HUES64 (cell line): ENCODE measurements around the gene PLA2G4E.

Experiments used
- H3K27ac ChIP-seq: 2 replicates; pipeline ENCODE4 v1.7.0; 2013; ENCODE audit warnings: low read depth, low read length, inconsistent platforms
- H3K27me3 ChIP-seq: 2 replicates; pipeline ENCODE4 v1.6.1; 2013; ENCODE audit warnings: mild to moderate bottlenecking, low read length; ENCODE audit not compliant: insufficient read depth
- H3K36me3 ChIP-seq: 2 replicates; pipeline ENCODE4 v1.6.1; 2013; ENCODE audit warnings: mild to moderate bottlenecking, low read length; ENCODE audit not compliant: insufficient read depth
- H3K4me1 ChIP-seq: 2 replicates; pipeline ENCODE4 v1.6.1; 2013; ENCODE audit warnings: mild to moderate bottlenecking, low read length, moderate library complexity; ENCODE audit not compliant: insufficient read depth
- H3K4me3 ChIP-seq: 2 replicates; pipeline ENCODE4 v1.5.1; 2013; ENCODE audit warnings: mild to moderate bottlenecking, low read length, moderate library complexity
- H3K9ac ChIP-seq: 2 replicates; pipeline ENCODE4 v1.6.1; 2013; ENCODE audit warnings: mild to moderate bottlenecking, low read depth, low read length
- H3K9me3 ChIP-seq: 2 replicates; pipeline ENCODE4 v1.6.1; 2013; ENCODE audit warnings: low read depth, low read length; ENCODE audit not compliant: insufficient read depth
- WGBS: fragments of 150-250, 120-280 bp; methylation state at CpG from one replicate; pipeline ENCODE4 v1.1.7; 2013; ENCODE audit warnings: missing lambda C conversion rate; 5-methylcytosine and 5-hydroxymethylcytosine counted together

Gene PLA2G4E

DNA sequence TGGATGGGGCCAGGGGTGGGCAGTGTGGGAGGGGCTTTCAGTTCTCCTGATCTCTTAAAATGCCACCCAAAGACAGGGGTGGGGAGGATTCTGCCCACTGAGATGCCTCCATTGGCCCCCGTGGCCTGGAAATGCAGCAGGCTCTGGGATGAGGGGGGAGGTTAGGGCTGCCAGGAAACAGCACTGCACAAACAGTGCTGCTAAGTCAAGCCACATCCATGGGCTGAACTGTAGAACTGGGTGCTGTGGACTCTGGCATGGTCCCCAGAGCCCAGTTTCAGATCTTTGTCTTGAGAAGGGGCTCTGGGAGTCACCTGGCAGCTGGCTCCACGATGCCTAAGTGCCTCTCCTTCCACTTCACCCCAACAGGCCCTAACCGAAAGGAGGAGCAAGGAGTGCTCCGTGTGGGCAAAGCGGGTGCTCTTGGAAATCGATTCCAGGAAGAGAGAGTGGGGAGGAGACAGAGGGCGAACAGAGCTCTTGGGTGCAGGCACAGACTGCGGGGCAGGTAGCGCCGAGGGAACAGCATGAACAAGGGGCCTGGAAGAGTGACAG is 7.8 kb downstream of the PLA2G4E start:
- Histone ChIP-seq H3K9ac (no peak overlapping the region), H3K27me3 (no peaks in the 10 kb centered on the region), H3K4me3 (no peak overlapping the region), H3K9me3 (no peaks in the 10 kb centered on the region), H3K4me1 (no peaks in the 10 kb centered on the region), H3K27ac (no peak overlapping the region), H3K36me3 (no peaks in the 10 kb centered on the region)
- WGBS = 90% methylated on average over 10 of the region's 10 CpGs

DNA sequence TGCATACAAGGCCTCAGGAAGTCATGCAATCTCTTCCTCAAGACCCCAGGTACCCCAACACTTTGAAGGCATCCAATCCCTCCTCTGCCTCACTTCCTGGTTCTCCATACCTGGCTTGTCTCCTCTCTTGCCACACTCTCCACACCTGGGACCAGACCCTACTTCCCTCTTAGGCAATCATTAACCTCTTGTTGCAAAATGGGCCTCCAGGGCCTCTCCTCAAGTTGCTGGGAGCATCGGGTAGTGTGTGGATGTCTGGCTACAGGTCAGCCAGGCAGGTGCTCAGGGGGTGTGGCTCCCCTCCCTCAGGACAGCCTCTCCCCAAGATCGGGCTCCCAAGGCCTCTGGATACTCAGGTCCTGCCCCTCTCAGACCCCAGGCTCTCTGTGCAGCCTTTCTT is 8.6 kb downstream of the PLA2G4E start:
- Histone ChIP-seq H3K4me1 (no peaks in the 10 kb centered on the region), H3K9me3 (no peaks in the 10 kb centered on the region), H3K4me3 (no peak overlapping the region), H3K27ac (no peak overlapping the region), H3K27me3 (no peaks in the 10 kb centered on the region), H3K36me3 (no peaks in the 10 kb centered on the region), H3K9ac (no peak overlapping the region)
- WGBS = 94% methylated on average over 2 of the region's 2 CpGs

DNA sequence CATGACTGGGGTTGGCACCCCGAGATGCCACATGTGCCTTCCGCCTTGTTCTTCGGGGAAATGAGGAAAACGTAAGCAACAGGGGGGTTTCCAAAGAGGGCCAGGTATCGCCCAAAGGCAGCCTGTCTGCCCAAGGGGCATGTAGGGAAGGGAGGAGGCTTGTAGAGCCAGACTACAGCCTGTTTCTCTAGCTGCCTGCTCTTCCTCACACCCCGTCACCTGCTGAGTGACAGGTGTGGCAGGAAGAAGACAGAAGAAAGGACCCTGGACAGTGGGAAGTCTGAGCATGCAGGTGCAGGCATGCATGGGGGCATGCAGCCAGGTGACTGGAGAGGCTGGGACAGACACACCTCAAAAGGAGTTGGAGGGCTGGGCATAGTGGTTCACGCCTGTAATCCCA is 9.8 kb downstream of the PLA2G4E start:
- H3K27me3 ChIP-seq = no peaks in the 10 kb centered on the region
- 86% methylated on average over 7 of the region's 7 CpGs for WGBS

DNA sequence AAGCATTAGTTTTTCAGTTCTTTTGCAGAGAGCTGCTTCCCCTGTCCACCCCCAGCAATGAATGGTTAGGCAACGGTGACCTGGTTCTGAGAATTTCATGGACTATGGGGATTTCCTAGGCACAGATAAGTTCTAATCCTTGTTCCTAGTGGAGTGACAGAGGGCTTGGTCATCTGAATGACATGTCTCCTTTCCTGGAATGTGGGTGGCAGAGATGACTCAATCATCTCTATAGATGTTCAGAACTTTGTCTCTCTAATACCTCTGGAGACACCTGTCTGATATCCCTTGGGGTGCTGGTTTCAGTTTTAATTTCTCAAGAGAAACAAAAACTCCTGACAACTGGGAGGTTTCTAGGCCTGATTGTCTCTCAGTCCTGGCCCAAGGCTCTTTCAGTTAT is 10.4 kb downstream of the PLA2G4E start:
- H3K9me3 ChIP-seq = no peaks in the 10 kb centered on the region
- WGBS = 63% methylated on average over 1 of the region's 1 CpG
- no peaks in the 10 kb centered on the region for H3K4me1 ChIP-seq
- H3K4me3 ChIP-seq = no peak overlapping the region
- no peaks in the 10 kb centered on the region for H3K36me3 ChIP-seq
- H3K27ac ChIP-seq = no peak overlapping the region
- no peaks in the 10 kb centered on the region for H3K27me3 ChIP-seq
- H3K9ac ChIP-seq = no peak overlapping the region

More for the DNA sequence above, 9.8 kb downstream of the PLA2G4E start:
- no peaks in the 10 kb centered on the region for H3K4me1 ChIP-seq
- H3K4me3 ChIP-seq = no peak overlapping the region
- no peak overlapping the region for H3K27ac ChIP-seq
- no peaks in the 10 kb centered on the region for H3K9me3 ChIP-seq
- no peaks in the 10 kb centered on the region for H3K36me3 ChIP-seq
- H3K9ac ChIP-seq = no peak overlapping the region

DNA sequence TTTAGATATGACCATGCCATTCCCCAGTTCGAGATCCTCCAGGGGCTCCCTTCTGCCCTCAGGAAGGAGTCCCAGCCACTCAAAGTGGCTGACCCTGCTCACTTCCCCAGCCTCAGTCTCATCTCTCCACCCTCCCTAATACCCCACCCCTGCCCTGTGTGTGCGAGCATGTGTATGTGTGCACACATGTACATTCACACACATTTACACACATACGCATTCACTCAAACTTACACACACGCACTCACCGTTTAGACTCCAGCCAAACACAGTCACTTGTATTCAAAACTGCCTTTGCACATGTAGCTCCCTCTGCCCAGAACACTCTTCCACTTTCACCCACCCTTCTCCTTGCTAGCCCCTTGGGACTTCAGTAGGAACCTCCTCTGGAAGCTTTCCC is 11.4 kb downstream of the PLA2G4E start:
- Histone ChIP-seq H3K36me3 (no peaks in the 10 kb centered on the region), H3K27ac (no peak overlapping the region), H3K4me3 (no peak overlapping the region), H3K9me3 (no peaks in the 10 kb centered on the region), H3K27me3 (no peaks in the 10 kb centered on the region), H3K9ac (no peak overlapping the region), H3K4me1 (no peaks in the 10 kb centered on the region)
- 85% methylated on average over 5 of the region's 5 CpGs for WGBS

DNA sequence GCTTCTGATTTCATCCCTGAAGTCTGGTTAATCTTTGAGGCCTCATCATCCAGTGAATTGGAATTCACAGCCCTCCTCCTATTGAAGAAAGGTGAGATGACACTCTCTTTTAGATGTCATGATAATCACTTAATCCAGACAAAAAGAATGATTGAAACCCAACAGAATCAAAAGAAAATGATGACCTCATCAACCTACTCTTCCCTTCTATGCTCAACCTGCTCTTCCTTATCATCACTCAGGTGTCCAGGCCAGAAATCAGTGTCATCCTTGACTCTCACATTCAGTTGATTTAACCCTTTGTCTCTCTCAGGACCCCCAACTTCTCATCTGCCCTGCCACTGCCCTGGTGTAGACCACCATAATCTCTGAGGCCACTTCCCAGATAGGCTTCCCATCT is 11.8 kb downstream of the PLA2G4E start:
- Histone ChIP-seq H3K27ac (no peak overlapping the region), H3K9me3 (no peaks in the 10 kb centered on the region), H3K36me3 (no peaks in the 10 kb centered on the region), H3K4me3 (no peak overlapping the region), H3K9ac (no peak overlapping the region), H3K4me1 (no peaks in the 10 kb centered on the region), H3K27me3 (no peaks in the 10 kb centered on the region)

DNA sequence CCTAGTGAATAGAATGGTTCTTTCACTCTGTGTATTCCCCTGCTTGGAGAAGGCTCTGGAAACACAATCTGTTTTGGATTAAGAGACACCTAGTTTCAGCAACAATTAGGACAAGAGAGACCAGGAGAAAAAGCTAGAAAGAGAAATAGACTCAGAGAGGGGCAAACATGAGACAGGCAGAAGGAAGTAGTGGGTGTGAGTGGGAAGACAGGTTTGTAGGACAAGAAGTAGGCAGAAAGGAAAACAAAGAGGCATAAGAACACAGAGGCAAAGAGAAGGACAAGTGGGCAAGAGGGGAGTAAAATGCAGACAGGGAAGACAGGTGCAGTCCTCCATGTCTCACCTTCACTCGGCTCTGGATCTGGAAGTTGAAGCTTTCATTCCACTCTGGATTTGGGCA is 13.5 kb downstream of the PLA2G4E start:
- WGBS = 100% methylated on average over 1 of the region's 1 CpG
- no peak overlapping the region for H3K9ac ChIP-seq
- H3K36me3 ChIP-seq = no peaks in the 10 kb centered on the region
- no peak overlapping the region for H3K4me3 ChIP-seq
- H3K27me3 ChIP-seq = no peaks in the 10 kb centered on the region
- no peak overlapping the region for H3K27ac ChIP-seq
- H3K4me1 ChIP-seq = no peaks in the 10 kb centered on the region
- no peaks in the 10 kb centered on the region for H3K9me3 ChIP-seq

DNA sequence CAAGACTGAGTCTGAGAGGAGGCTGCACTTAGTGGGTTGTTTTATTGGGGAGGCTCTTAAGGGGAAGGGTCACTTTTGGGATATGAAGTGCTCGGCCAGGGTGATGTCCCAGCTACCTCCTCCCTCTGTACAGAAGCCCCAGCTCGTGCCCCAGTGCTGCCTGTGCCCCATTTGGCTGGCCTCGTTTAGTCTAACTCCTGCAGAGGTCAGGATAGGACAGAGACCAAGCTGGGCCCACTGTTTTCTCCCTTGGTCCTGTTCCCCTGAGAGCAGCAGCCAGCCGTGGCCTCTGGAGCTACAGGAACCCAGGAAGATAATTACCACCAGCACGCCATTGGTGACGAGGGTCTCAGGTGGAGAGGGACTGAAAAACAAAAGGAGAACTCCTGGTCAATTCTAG is 18.5 kb downstream of the PLA2G4E start:
- Histone ChIP-seq H3K4me3 (no peak overlapping the region), H3K36me3 (no peaks in the 10 kb centered on the region), H3K9me3 (no peaks in the 10 kb centered on the region), H3K27ac (no peak overlapping the region), H3K27me3 (no peaks in the 10 kb centered on the region), H3K9ac (no peak overlapping the region), H3K4me1 (no peaks in the 10 kb centered on the region)
- whole genome bisulfite sequencing = 83% methylated on average over 6 of the region's 6 CpGs

DNA sequence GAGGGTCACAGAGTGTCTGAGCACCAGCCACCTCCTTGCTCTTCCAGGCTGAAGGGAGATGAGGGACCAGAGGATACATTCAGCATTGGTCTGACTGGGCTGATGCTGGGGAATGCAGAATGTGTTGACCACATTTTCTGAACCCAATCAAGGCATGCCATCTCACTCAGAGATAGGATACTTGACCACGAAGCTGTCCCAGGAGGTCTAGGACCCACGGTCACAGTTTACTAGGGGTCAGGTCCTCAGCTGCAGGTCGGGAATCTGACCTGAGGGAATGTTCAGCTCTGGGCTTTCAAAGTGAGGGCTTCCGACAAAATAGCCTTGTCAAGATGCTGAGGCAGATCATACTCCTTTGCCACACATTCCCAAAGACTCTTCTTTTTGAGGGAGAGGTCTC is 19.6 kb downstream of the PLA2G4E start:
- no peaks in the 10 kb centered on the region for H3K4me1 ChIP-seq
- no peaks in the 10 kb centered on the region for H3K36me3 ChIP-seq
- H3K4me3 ChIP-seq = no peak overlapping the region
- H3K9me3 ChIP-seq = no peaks in the 10 kb centered on the region
- 89% methylated on average over 4 of the region's 4 CpGs for WGBS
- no peak overlapping the region for H3K27ac ChIP-seq
- H3K9ac ChIP-seq = no peak overlapping the region
- H3K27me3 ChIP-seq = no peaks in the 10 kb centered on the region

DNA sequence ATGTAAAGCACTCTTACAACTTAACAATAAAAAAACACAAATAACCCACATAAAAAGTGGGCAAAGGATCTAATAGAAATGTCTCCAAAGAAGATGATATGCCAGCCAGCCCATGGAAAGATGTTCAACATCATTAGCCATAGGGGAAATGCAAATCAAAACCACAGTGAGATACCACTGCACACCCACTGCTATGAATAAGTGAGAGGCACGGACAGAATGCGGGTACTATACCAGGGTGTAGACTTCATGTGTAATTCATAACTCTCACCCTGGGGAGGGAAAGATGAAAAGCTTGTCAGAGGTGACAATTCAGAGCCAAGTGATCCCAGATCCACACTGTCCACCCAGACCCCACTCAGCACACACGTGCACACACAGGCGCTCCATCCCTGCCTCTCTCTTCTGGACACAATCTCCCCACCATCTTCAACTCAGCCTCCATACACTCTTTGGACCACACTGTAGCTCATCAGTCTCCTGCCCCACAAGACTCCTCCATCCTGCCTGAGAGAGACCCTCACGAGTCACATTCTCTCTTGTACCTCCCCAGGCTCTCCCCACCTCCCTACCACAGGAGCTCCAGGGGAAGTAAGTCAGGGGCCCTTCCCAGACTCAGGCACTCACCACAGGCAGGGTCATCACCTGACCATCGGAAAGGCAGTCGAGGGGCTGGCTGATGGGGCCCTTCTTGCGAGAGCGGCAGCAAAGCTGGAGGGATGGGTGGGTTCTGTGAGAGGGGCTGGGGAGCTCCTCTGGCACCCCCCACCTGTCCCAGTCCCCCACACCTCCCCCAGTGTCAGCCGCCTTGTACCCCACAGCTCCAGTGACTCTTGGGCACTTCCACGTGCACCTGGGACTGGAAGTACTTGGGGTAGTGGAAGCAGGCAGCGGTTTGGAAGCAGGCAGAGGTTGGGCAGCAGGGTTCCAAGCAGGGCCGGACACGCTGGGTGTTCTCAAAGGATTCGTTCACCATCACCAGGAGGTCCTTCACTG is 21.3 kb downstream of the PLA2G4E start:
- no peaks in the 10 kb centered on the region for H3K4me1 ChIP-seq

DNA sequence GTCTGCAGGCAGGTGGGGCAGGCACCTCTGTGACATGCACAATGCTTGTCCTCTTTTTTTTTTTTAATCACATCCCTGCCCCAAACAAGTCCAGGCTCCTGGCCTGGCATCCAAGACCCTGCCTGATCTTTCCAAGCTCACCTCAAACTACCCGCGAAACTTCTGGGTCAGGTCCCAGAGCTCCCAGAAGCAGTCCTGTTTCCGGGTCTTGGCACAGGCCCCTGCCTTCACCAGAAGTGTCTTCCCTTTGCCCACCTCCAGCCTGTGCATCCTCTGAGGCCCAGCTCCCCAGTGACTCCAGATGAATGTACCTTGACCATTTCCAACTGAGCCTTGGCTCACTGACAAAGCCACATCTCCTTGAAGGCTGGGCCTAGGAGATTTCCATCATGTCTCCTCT is 23.0 kb downstream of the PLA2G4E start:
- no peaks in the 10 kb centered on the region for H3K36me3 ChIP-seq
- H3K4me3 ChIP-seq = no peak overlapping the region
- H3K4me1 ChIP-seq = no peaks in the 10 kb centered on the region
- WGBS = 92% methylated on average over 3 of the region's 3 CpGs
- H3K27me3 ChIP-seq = no peaks in the 10 kb centered on the region
- H3K27ac ChIP-seq = no peak overlapping the region
- H3K9ac ChIP-seq = no peak overlapping the region
- H3K9me3 ChIP-seq = no peaks in the 10 kb centered on the region

More for the DNA sequence above, 21.3 kb downstream of the PLA2G4E start:
- Histone ChIP-seq H3K4me3 (no peak overlapping the region), H3K9ac (no peak overlapping the region), H3K27me3 (no peaks in the 10 kb centered on the region), H3K27ac (no peak overlapping the region), H3K9me3 (no peaks in the 10 kb centered on the region), H3K36me3 (no peaks in the 10 kb centered on the region)
- WGBS = 87% methylated on average over 11 of the region's 15 CpGs
